ENCODE results near the gene TLR3.

The TLR3 gene

GRCh38 chr4:186128842-186129241 lies 59.9 kb downstream of the TLR3 start:
- H3K4me3 ChIP-seq (ENCODE audit: low read length) = no peak overlapping the region
- DNase-seq (ENCODE audit: low read depth) = no peak
- no peak for TF ChIP-seq CTCF (IDR thresholded peaks at IDR 0.05; ENCODE audit: insufficient read depth, low read depth, low read length, missing control alignments)

GRCh38 chr4:186131935-186132334 lies 63.0 kb downstream of the TLR3 start:
- DNase-seq (ENCODE audit: low read depth) = no peak
- no peak for TF ChIP-seq CTCF (IDR thresholded peaks at IDR 0.05; ENCODE audit: insufficient read depth, low read depth, low read length, missing control alignments)
- H3K4me3 ChIP-seq (ENCODE audit: low read length) = no peak overlapping the region

GRCh38 chr4:186132577-186133242 lies 63.8 kb downstream of the TLR3 start:
- no peak for TF ChIP-seq CTCF (IDR thresholded peaks at IDR 0.05; ENCODE audit: insufficient read depth, low read depth, low read length, missing control alignments)
- peak; percentile 50 for DNase-seq (ENCODE audit: low read depth)
- no peak overlapping the region for H3K4me3 ChIP-seq (ENCODE audit: low read length)

- no peak for DNase-seq (ENCODE audit: low read depth)
- no peak for TF ChIP-seq CTCF (IDR thresholded peaks at IDR 0.05; ENCODE audit: insufficient read depth, low read depth, low read length, missing control alignments)
- H3K4me3 ChIP-seq (ENCODE audit: low read length) = no peak overlapping the region
Observed at GRCh38 chr4:186134257-186134656, 65.3 kb downstream of the TLR3 start.

- DNase-seq (ENCODE audit: low read depth) = no peak
- TF ChIP-seq CTCF (IDR thresholded peaks at IDR 0.05; ENCODE audit: insufficient read depth, low read depth, low read length, missing control alignments) = no peak
- H3K4me3 ChIP-seq (ENCODE audit: low read length) = no peak overlapping the region
Observed at GRCh38 chr4:186134861-186135260, 65.9 kb downstream of the TLR3 start.

GRCh38 chr4:186137196-186137794 lies 68.3 kb downstream of the TLR3 start:
- DNase-seq (ENCODE audit: low read depth) = peak; percentile 28
- H3K4me3 ChIP-seq (ENCODE audit: low read length) = no peak overlapping the region
- peak; percentile 65 for TF ChIP-seq CTCF (IDR thresholded peaks at IDR 0.05; ENCODE audit: insufficient read depth, low read depth, low read length, missing control alignments)
